ENCODE data around the gene ADISSP.

The ADISSP gene

GRCh38 chr20:3767427-3768341, at the start of gene ADISSP:
Gene ADISSP, minus strand, starts transcription at chr20:3767753. Its CDS starts 7,653 bp downstream, at chr20:3760100.
- DNase-seq (ENCODE audit: low read depth) = peak; percentile 96

GRCh38 chr20:3815703-3816315, 48.3 kb upstream of the ADISSP start:
- no peak for DNase-seq (ENCODE audit: low read depth)

- DNase-seq (ENCODE audit: low read depth) = no peak
Observed at GRCh38 chr20:3814928-3815495, 47.5 kb upstream of the ADISSP start.

GRCh38 chr20:3813848-3814581, 46.5 kb upstream of the ADISSP start:
- no peak for DNase-seq (ENCODE audit: low read depth)

GRCh38 chr20:3812975-3813847, 45.7 kb upstream of the ADISSP start:
- DNase-seq (ENCODE audit: low read depth) = no peak

GRCh38 chr20:3812259-3812681, 44.7 kb upstream of the ADISSP start:
- DNase-seq (ENCODE audit: low read depth) = no peak

GRCh38 chr20:3811467-3812258, 44.1 kb upstream of the ADISSP start:
- DNase-seq (ENCODE audit: low read depth) = peak; percentile 96

GRCh38 chr20:3808544-3808943, 41.0 kb upstream of the ADISSP start:
- no peak for DNase-seq (ENCODE audit: low read depth)

- DNase-seq (ENCODE audit: low read depth) = no peak
Observed at GRCh38 chr20:3804781-3805180, 37.2 kb upstream of the ADISSP start.

- no peak for DNase-seq (ENCODE audit: low read depth)
Observed at GRCh38 chr20:3804254-3804751, 36.8 kb upstream of the ADISSP start.

- no peak for DNase-seq (ENCODE audit: low read depth)
Observed at GRCh38 chr20:3803854-3804253, 36.3 kb upstream of the ADISSP start.

- DNase-seq (ENCODE audit: low read depth) = no peak
Observed at GRCh38 chr20:3803289-3803688, 35.7 kb upstream of the ADISSP start.

- no peak for DNase-seq (ENCODE audit: low read depth)
Observed at GRCh38 chr20:3802524-3803239, 35.1 kb upstream of the ADISSP start.

GRCh38 chr20:3801846-3802245, 34.3 kb upstream of the ADISSP start:
- no peak for DNase-seq (ENCODE audit: low read depth)

GRCh38 chr20:3801299-3801698, 33.7 kb upstream of the ADISSP start:
- DNase-seq (ENCODE audit: low read depth) = no peak

- no peak for DNase-seq (ENCODE audit: low read depth)
Observed at GRCh38 chr20:3800878-3801260, 33.3 kb upstream of the ADISSP start.

- no peak for DNase-seq (ENCODE audit: low read depth)
Observed at GRCh38 chr20:3800256-3800877, 32.8 kb upstream of the ADISSP start.

- DNase-seq (ENCODE audit: low read depth) = no peak
Observed at GRCh38 chr20:3798908-3799248, 31.3 kb upstream of the ADISSP start.

GRCh38 chr20:3798373-3798768, 30.8 kb upstream of the ADISSP start:
- DNase-seq (ENCODE audit: low read depth) = no peak
